Fibroblast of mammary gland (primary cell): ENCODE data around the gene PAFAH1B2.
"Not testable (repeated sequence)": the region's sequence is repeated elsewhere in the genome, so short reads cannot be mapped to it uniquely, and the experiment has no call there.

Experiments used
- DNase-seq: peaks from one replicate; pipeline ENCODE4 v3.0.0-alpha.2; 2010; ENCODE audit warnings: low read depth
- H3K4me3 ChIP-seq: 2 replicates; pipeline ENCODE4 v1.5.1; 2011; ENCODE audit warnings: low read depth, mild to moderate bottlenecking, low read length, moderate library complexity; ENCODE audit not compliant: control insufficient read depth
- TF ChIP-seq, protein P1 (sequence below): conservative IDR thresholded peaks from 2 replicates; pipeline ENCODE4 v1.5.1; 2011; ENCODE audit warnings: low read depth, low read length, inconsistent platforms; ENCODE audit not compliant: control insufficient read depth, insufficient read depth

The PAFAH1B2 gene

DNA sequence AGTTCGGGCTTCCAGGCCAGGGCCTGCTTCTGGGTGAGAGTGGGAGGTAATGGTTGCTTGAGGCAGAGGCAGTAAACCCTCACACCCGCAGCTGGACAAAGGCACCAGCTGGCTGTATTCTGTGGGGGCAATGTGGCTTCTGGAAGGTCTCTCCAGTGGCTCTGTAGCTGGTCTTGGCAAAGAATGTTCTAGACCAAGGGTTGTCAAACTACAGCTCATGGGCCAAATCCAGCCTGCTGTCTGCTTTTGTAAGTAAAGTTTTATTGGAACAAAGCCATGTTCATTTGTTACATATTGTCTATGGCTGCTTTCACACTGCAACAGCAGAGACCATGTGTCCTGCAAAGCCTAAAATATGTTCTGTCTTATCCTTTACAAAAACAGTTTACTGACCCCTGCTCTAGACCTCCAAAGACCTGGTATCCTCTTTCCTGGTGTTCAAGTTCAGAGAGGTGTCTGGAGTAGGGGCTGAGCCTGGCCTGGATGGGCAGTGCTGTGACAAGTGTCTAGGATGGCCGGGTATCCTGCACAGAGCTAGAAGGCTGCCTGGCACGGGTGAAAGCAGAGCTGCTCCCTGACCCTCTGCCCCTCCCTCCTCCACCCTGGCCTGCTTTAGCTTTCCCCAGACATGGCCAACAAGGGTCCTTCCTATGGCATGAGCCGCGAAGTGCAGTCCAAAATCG, 58.4 kb downstream of the PAFAH1B2 start:
- DNase-seq = no peak

DNA sequence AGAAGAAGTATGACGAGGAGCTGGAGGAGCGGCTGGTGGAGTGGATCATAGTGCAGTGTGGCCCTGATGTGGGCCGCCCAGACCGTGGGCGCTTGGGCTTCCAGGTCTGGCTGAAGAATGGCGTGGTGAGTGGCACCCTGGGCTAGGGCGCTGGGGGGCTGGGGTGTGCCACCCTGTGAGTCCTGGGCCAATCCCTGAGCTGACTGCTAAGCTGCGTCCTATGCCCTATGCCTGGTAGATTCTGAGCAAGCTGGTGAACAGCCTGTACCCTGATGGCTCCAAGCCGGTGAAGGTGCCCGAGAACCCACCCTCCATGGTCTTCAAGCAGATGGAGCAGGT, 59.0 kb downstream of the PAFAH1B2 start:
- DNase-seq = no peak
- TF ChIP-seq, protein P1, sequence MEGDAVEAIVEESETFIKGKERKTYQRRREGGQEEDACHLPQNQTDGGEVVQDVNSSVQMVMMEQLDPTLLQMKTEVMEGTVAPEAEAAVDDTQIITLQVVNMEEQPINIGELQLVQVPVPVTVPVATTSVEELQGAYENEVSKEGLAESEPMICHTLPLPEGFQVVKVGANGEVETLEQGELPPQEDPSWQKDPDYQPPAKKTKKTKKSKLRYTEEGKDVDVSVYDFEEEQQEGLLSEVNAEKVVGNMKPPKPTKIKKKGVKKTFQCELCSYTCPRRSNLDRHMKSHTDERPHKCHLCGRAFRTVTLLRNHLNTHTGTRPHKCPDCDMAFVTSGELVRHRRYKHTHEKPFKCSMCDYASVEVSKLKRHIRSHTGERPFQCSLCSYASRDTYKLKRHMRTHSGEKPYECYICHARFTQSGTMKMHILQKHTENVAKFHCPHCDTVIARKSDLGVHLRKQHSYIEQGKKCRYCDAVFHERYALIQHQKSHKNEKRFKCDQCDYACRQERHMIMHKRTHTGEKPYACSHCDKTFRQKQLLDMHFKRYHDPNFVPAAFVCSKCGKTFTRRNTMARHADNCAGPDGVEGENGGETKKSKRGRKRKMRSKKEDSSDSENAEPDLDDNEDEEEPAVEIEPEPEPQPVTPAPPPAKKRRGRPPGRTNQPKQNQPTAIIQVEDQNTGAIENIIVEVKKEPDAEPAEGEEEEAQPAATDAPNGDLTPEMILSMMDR = no peak
- H3K4me3 ChIP-seq = no peak overlapping the region

More for the DNA sequence above, 58.4 kb downstream of the PAFAH1B2 start:
- TF ChIP-seq, protein P1 = no peak
- H3K4me3 ChIP-seq = no peak overlapping the region

DNA sequence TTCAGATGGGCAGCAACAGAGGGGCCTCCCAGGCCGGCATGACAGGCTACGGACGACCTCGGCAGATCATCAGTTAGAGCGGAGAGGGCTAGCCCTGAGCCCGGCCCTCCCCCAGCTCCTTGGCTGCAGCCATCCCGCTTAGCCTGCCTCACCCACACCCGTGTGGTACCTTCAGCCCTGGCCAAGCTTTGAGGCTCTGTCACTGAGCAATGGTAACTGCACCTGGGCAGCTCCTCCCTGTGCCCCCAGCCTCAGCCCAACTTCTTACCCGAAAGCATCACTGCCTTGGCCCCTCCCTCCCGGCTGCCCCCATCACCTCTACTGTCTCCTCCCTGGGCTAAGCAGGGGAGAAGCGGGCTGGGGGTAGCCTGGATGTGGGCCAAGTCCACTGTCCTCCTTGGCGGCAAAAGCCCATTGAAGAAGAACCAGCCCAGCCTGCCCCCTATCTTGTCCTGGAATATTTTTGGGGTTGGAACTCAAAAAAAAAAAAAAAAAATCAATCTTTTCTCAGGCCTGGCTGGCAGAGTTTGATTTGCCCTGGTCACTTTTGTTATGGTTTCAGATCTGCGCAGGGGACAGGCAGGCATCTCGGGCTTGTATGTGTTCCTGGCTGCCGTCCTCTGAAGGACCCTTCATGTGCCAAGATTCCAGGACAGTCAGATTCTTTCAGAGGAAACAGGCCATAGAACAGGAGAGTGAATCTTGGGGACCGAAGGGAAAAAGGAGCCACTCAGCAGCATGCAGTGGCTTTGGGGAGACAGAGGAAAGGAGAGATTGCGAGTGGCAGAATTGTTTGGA, 60.4 kb downstream of the PAFAH1B2 start:
- DNase-seq = no peak
- no peak overlapping the region for H3K4me3 ChIP-seq
- TF ChIP-seq, protein P1 = no peak

DNA sequence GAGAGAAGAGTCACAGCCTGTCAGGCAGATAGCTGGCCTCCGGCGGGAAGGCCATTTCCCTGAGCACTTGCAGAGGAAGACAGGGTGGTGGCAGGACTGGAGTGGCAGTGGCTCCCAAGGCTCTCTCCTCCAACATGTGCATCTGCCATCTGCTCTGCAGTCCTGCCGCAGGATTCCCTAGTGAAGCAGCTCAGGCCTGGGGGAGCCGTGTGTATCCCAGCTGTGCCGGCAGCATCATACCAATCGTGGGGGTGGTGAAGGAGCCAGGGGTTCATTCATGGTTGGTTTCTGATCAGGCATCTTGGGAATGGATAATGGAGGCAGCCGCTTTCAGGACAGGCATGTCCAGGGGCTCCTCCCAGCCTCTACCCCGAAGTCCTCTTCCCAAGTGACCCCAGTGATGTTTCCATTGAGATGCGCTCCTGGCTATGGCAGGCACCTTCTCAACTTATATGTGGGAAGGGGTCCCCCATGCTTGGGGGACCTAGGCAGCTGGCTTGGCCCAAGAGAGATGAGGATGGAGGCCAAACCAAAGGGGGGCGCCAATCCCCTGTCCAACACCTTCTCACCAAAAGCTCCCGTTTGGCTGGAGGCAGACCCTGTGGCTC, 61.2 kb downstream of the PAFAH1B2 start:
- no peak for DNase-seq
- H3K4me3 ChIP-seq = no peak overlapping the region
- TF ChIP-seq, protein P1 = no peak

GRCh38 chr11:117206111-117206510, 62.0 kb downstream of the PAFAH1B2 start:
- H3K4me3 ChIP-seq, DNase-seq: not testable (repeated sequence)

DNA sequence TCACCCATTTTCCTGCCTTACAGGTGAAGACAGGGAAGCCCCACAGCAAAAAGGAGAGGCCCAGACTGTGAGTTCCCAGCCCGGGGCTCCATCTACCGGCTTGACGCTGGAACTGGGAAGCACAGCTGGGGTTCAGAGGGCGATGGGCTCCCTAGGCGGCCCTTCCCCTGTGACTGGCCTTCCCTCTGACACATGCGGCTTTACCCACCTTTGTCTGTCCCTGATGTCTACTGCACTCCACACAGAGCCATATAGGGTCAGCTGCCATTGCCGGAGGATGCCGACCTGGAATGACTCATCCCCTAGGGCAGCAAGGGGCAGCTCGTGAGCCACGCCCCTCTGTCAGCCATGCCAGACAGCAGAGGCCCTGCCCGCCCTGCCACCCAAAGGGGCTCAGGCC, 62.8 kb downstream of the PAFAH1B2 start:
- not testable (repeated sequence) for H3K4me3 ChIP-seq, DNase-seq

DNA sequence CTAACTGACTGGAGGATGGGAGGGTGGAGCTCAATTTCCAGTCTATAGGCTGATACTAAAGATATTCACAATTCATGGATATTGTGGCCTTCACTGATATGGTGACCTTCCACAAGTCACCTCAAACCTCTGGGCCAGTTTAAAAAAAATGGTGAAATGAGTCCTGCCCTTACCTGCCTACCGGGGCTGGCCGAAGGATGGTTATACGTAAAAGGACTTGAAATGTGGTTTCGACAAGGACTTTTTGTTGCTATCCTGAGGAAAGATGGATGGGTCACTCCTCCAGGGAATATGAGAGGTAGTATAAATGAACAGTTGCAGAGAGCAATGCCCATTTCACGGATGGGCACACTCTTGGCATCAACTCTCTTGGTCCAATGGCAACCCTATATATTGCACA, 63.4 kb downstream of the PAFAH1B2 start:
- not testable (repeated sequence) for H3K4me3 ChIP-seq, DNase-seq

DNA sequence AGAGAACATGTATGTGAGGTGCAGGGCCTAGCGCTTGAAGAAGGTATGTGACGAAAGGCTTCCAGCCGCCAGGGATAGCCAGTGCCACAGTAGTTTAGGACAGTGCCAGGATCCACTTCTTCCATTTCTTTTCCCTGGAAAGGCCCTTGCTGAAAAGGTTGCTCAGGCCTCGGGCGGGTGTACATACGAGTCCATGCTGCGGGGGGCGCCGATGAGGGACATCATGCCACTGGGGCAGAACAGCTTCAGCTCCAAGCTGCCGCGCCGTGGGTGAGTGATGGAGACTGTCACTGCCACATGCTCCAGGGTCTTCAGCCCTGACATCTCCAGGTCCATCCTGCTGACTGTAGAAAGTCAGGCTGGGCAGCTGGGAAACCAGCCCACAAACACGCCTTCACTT, 64.6 kb downstream of the PAFAH1B2 start:
- not testable (repeated sequence) for H3K4me3 ChIP-seq, DNase-seq

DNA sequence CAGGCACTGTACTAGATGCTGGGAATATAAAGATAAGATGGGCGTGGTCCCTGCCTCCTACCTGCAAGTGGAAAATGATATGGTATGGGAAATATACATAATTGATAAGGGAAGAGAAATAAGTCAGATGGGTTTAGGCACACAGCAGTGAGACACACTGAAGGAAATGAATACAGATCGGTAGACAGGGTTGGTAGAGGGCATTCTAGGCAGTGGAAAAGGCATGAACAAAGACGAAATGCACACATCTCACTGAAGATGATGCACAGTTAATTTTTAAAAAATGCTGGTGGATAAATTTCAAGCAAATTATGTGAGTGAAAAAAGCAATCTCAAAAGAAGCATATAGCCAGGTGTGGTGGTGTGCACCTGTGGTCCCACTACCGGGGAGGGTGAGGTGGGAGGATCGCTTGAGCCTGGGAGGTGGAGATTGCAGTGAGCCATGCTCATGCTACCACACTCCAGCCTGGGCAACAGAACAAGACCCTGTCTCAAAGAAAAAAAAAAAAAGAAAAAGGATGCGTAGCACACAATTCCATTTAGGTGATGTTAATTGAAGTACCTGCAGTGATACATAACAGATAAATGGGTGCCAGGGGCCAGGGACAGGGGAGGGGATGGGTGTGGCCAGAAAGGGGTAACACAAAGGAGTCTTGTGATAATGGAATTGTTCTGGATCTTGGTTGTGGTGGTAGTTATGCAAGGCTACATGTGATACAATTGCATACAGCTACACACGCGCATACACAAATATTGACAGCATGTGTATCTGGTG, 65.5 kb downstream of the PAFAH1B2 start:
- not testable (repeated sequence) for DNase-seq, H3K4me3 ChIP-seq
